ENCODE data around the gene CPN2. TPM values are rescaled to one million over a fixed set of nuclear protein-coding genes. Genes with fewer than 3 reads are reported as not detected.

The CPN2 gene
- 0.84 TPM for polyA plus RNA-seq (2013, experiment 1 of 2; ENCODE audit: insufficient read length)
- 0.89 TPM for polyA plus RNA-seq (2013, experiment 2 of 2; ENCODE audit: insufficient read length)

GRCh38 chr3:194351080-194351672 is at the start of gene CPN2:
Gene CPN2, minus strand, starts transcription at chr3:194351328. Its CDS starts 8,626 bp downstream, at chr3:194342702.
- no peak for DNase-seq

- no peak for DNase-seq
Measured at GRCh38 chr3:194399874-194400411, 48.8 kb upstream of the CPN2 start.

GRCh38 chr3:194399166-194399565 is 48.0 kb upstream of the CPN2 start, which contains the start of gene GP5:
Gene GP5, minus strand, starts transcription at chr3:194399266. Its CDS starts 984 bp downstream, at chr3:194398282.
- DNase-seq = no peak

- DNase-seq = no peak
Measured at GRCh38 chr3:194397757-194398312, 46.7 kb upstream of the CPN2 start.

- no peak for DNase-seq
Measured at GRCh38 chr3:194396859-194397756, 46.0 kb upstream of the CPN2 start.

GRCh38 chr3:194396539-194396858 is 45.4 kb upstream of the CPN2 start:
- DNase-seq = no peak

- peak; percentile 61 for DNase-seq
Measured at GRCh38 chr3:194395778-194396538, 44.8 kb upstream of the CPN2 start.

- peak; percentile 61 for DNase-seq
Measured at GRCh38 chr3:194395212-194395611, 44.1 kb upstream of the CPN2 start.

GRCh38 chr3:194392576-194392975 is 41.4 kb upstream of the CPN2 start:
- DNase-seq = no peak

GRCh38 chr3:194390835-194391234 is 39.7 kb upstream of the CPN2 start:
- DNase-seq = no peak

- DNase-seq = no peak
Measured at GRCh38 chr3:194389269-194389668, 38.1 kb upstream of the CPN2 start.

- DNase-seq = no peak
Measured at GRCh38 chr3:194387926-194388418, 36.8 kb upstream of the CPN2 start.

GRCh38 chr3:194387276-194387675 is 36.1 kb upstream of the CPN2 start:
- DNase-seq = no peak

- no peak for DNase-seq
Measured at GRCh38 chr3:194386648-194387047, 35.5 kb upstream of the CPN2 start.

GRCh38 chr3:194386066-194386465 is 34.9 kb upstream of the CPN2 start:
- no peak for DNase-seq

GRCh38 chr3:194384569-194385001 is 33.5 kb upstream of the CPN2 start:
- DNase-seq = no peak

GRCh38 chr3:194384156-194384555 is 33.0 kb upstream of the CPN2 start:
- no peak for DNase-seq

- DNase-seq = no peak
Measured at GRCh38 chr3:194383276-194383940, 32.3 kb upstream of the CPN2 start.

GRCh38 chr3:194382892-194383223 is 31.7 kb upstream of the CPN2 start:
- no peak for DNase-seq

- no peak for DNase-seq
Measured at GRCh38 chr3:194382196-194382891, 31.2 kb upstream of the CPN2 start.

GRCh38 chr3:194381460-194381875 is 30.3 kb upstream of the CPN2 start:
- DNase-seq = no peak
